ENCODE measurements around the gene TMEM270. TPM values are rescaled to one million over a fixed set of nuclear protein-coding genes. Genes with fewer than 3 reads are reported as not detected.

Gene TMEM270
- total RNA-seq, 4 donors from 2014 or later, result not detected

GRCh38 chr7:73828972-73829371, 32.0 kb upstream of the TMEM270 start:
- 100% methylated on average over 3 of the region's 5 CpGs for WGBS
- peaks cover 0 to 53% (median 2%) of the 10 kb centered on the region in 4 donors for H3K27me3 ChIP-seq
- no peak for DNase-seq (ENCODE audit: extremely low spot score)
- TF ChIP-seq, protein P1, sequence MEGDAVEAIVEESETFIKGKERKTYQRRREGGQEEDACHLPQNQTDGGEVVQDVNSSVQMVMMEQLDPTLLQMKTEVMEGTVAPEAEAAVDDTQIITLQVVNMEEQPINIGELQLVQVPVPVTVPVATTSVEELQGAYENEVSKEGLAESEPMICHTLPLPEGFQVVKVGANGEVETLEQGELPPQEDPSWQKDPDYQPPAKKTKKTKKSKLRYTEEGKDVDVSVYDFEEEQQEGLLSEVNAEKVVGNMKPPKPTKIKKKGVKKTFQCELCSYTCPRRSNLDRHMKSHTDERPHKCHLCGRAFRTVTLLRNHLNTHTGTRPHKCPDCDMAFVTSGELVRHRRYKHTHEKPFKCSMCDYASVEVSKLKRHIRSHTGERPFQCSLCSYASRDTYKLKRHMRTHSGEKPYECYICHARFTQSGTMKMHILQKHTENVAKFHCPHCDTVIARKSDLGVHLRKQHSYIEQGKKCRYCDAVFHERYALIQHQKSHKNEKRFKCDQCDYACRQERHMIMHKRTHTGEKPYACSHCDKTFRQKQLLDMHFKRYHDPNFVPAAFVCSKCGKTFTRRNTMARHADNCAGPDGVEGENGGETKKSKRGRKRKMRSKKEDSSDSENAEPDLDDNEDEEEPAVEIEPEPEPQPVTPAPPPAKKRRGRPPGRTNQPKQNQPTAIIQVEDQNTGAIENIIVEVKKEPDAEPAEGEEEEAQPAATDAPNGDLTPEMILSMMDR (IDR thresholded peaks at IDR 0.05), result no peak
- TF ChIP-seq EP300 (IDR thresholded peaks at IDR 0.05) (no peak), POLR2A (IDR thresholded peaks at IDR 0.05; ENCODE audit: low read depth) (no peak), POLR2AphosphoS5 (IDR thresholded peaks at IDR 0.05) (no peak)
- peaks cover 3 to 21% (median 17%) of the 10 kb centered on the region in 4 donors for H3K4me1 ChIP-seq
- intact Hi-C loops (cut with DNase I), result no loop called here
- H3K27ac ChIP-seq (replicated peaks in 1 of 4), result no peak overlapping the region
- no peak overlapping the region for H3K4me3 ChIP-seq
- H3K36me3 ChIP-seq, result no peaks in the 10 kb centered on the region
- H3K9me3 ChIP-seq, result no peaks in the 10 kb centered on the region

DNA sequence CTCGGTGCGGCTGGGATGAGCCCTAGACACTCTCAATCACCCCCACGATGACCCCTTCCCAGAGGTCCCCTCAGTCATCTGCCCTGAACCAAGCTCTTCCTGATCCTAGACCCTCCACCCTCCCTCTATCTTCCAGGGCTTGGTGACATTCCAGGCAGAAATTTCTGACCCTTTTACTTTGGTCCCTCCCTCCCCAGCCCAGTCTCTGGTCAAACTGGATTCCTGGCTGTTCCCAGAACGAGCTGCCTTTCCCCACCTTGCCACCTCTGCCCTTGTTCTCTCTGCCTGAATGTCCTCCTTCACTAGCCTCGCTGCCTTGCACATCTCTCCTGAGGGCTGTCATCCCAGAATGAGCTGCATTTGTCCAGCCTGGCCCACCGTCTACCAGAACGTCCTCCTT, 31.5 kb upstream of the TMEM270 start:
- Histone ChIP-seq H3K4me1 (peaks cover 3 to 21% (median 17%) of the 10 kb centered on the region in 4 donors), H3K9me3 (no peaks in the 10 kb centered on the region), H3K4me3 (no peak overlapping the region), H3K36me3 (no peaks in the 10 kb centered on the region), H3K27ac (replicated peaks in 1 of 4) (no peak overlapping the region), H3K27me3 (peaks cover 0 to 58% (median 2%) of the 10 kb centered on the region in 4 donors)
- WGBS, result 59% methylated on average over 7 of the region's 7 CpGs
- no peak for DNase-seq (ENCODE audit: extremely low spot score)
- intact Hi-C loops (cut with DNase I), result no loop called here
- TF ChIP-seq, protein P1 (IDR thresholded peaks at IDR 0.05), result no peak
- no peak for TF ChIP-seq EP300 (IDR thresholded peaks at IDR 0.05)
- TF ChIP-seq POLR2A (IDR thresholded peaks at IDR 0.05; ENCODE audit: low read depth), result no peak
- no peak for TF ChIP-seq POLR2AphosphoS5 (IDR thresholded peaks at IDR 0.05)

DNA sequence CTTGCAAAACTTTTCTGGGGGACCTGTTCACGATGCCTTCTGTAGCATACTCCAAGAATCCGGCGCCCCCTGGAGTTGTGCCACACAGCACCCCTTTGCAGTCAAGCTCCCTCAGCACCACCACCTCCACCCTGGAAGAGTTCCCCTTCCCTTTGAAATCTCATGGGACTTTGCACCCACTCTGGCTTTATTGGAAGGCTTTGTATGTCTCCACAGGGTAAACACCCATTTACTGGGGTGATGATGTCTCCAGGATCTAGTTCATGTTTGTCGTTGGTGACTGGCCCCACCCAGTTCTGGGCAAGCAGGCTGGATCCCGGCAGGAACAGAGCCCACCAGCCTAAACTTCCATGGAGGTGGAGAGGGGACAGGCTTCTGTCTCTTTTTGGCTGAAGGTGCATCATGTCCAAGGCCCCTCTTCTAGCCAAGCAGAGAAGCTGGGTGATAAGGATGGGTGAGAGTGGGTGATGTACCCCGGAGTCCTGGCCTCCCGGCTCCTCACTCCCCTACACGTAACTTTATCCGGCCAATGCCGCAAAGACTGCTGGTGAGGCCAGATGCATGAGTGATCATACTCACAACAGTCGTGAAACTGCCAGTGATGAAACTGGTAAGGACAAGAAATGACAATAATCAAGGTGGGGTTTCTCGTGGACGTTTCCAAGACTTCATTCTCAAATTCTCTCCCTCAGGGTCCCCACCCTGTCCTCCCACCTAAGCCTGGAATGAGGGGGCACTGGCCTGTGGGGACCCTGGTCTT, 30.9 kb upstream of the TMEM270 start:
- H3K27me3 ChIP-seq, result peaks cover 0 to 61% (median 2%) of the 10 kb centered on the region in 4 donors
- no peak overlapping the region for H3K4me3 ChIP-seq
- TF ChIP-seq POLR2A (IDR thresholded peaks at IDR 0.05; ENCODE audit: low read depth) (no peak), POLR2AphosphoS5 (IDR thresholded peaks at IDR 0.05) (no peak), EP300 (IDR thresholded peaks at IDR 0.05) (no peak)
- TF ChIP-seq, protein P1 (IDR thresholded peaks at IDR 0.05), result no peak
- WGBS, result 78% methylated on average over 13 of the region's 13 CpGs
- intact Hi-C loops (cut with DNase I), result no loop called here
- H3K4me1 ChIP-seq, result peaks cover 3 to 21% (median 17%) of the 10 kb centered on the region in 4 donors
- DNase-seq (ENCODE audit: extremely low spot score), result no peak
- H3K9me3 ChIP-seq, result no peaks in the 10 kb centered on the region
- H3K36me3 ChIP-seq, result no peaks in the 10 kb centered on the region
- no peak overlapping the region for H3K27ac ChIP-seq (replicated peaks in 1 of 4)

GRCh38 chr7:73830681-73831583, 30.0 kb upstream of the TMEM270 start, which contains the start of gene CLDN4:
Gene CLDN4, plus strand, starts transcription at chr7:73830996. Its CDS starts 206 bp downstream, at chr7:73831202.
- TF ChIP-seq, protein P1 (IDR thresholded peaks at IDR 0.05), result no peak
- TF ChIP-seq POLR2A (IDR thresholded peaks at IDR 0.05; ENCODE audit: low read depth) (no peak), EP300 (IDR thresholded peaks at IDR 0.05) (no peak), POLR2AphosphoS5 (IDR thresholded peaks at IDR 0.05) (no peak)
- DNase-seq (ENCODE audit: extremely low spot score), result no peak
- Histone ChIP-seq H3K4me3 (peak within 1 kb of the TSS in 1 of 4 donors; percentile 25), H3K9me3 (no peaks in the 10 kb centered on the region), H3K36me3 (no peaks in the 10 kb centered on the region), H3K4me1 (peaks cover 3 to 21% (median 17%) of the 10 kb centered on the region in 4 donors), H3K27me3 (peaks cover 0 to 61% (median 2%) of the 10 kb centered on the region in 4 donors), H3K27ac (replicated peaks in 1 of 4) (no peak within 1 kb of the TSS)
- WGBS, result 30% methylated on average over 3 of the region's 42 CpGs
- intact Hi-C loops (cut with DNase I), result no loop called here

Data from esophagus muscularis mucosa (tissue), 4 donors.